ENCODE measurements around the gene RANBP10.

Gene RANBP10

GRCh38 chr16:67806428-67807147 lies at the start of gene RANBP10, which contains the start of gene TSNAXIP1:
RANBP10 (minus strand) TSS chr16:67806560; CDS start chr16:67806536, 24 bp downstream.
TSNAXIP1 (plus strand) TSS chr16:67806889; CDS start chr16:67807150, 261 bp downstream.
- peak; percentile 99 for DNase-seq

- no peak for DNase-seq
Observed at GRCh38 chr16:67855789-67856188, 49.4 kb upstream of the RANBP10 start.

GRCh38 chr16:67853670-67854069 lies 47.3 kb upstream of the RANBP10 start:
- no peak for DNase-seq

- DNase-seq: no peak
Observed at GRCh38 chr16:67848118-67848517, 41.8 kb upstream of the RANBP10 start.

- DNase-seq: peak; percentile 78 to 92 (median 81)
Observed at GRCh38 chr16:67847064-67847861, 40.9 kb upstream of the RANBP10 start, which contains the start of gene CENPT. CENPT (minus strand) TSS chr16:67847693; CDS start chr16:67833859, 13,834 bp downstream.

- DNase-seq: peak; percentile 94 to 97 (median 96)
Observed at GRCh38 chr16:67846320-67847063, 40.1 kb upstream of the RANBP10 start, which contains the start of gene NUTF2. NUTF2 (plus strand) TSS chr16:67846933; CDS start chr16:67865131, 18,198 bp downstream.

- DNase-seq: no peak
Observed at GRCh38 chr16:67846063-67846319, 39.6 kb upstream of the RANBP10 start.

- DNase-seq: peak; percentile 36 to 47 (median 45)
Observed at GRCh38 chr16:67845291-67846062, 39.1 kb upstream of the RANBP10 start.

GRCh38 chr16:67844497-67844896 lies 38.1 kb upstream of the RANBP10 start:
- DNase-seq: no peak

- no peak for DNase-seq
Observed at GRCh38 chr16:67843343-67843765, 37.0 kb upstream of the RANBP10 start.

GRCh38 chr16:67842509-67843342 lies 36.4 kb upstream of the RANBP10 start:
- peak; percentile 59 to 74 (median 67) for DNase-seq

GRCh38 chr16:67841816-67842508 lies 35.6 kb upstream of the RANBP10 start, which contains the start of gene THAP11:
THAP11 (plus strand) TSS chr16:67842320; CDS start chr16:67842555, 235 bp downstream.
- DNase-seq: peak; percentile 97 to 99 (median 97)

- no peak for DNase-seq
Observed at GRCh38 chr16:67841198-67841815, 34.9 kb upstream of the RANBP10 start.

- DNase-seq: no peak
Observed at GRCh38 chr16:67837811-67838210, 31.5 kb upstream of the RANBP10 start.

- DNase-seq: peak; percentile 29 to 43 (median 30)
Observed at GRCh38 chr16:67837190-67837589, 30.8 kb upstream of the RANBP10 start.

- no peak for DNase-seq
Observed at GRCh38 chr16:67834242-67834614, 27.9 kb upstream of the RANBP10 start.

GRCh38 chr16:67833415-67834241 lies 27.3 kb upstream of the RANBP10 start:
- peak; percentile 95 to 97 (median 96) for DNase-seq

GRCh38 chr16:67833030-67833414 lies 26.7 kb upstream of the RANBP10 start:
- DNase-seq: peak; percentile 57 to 63 (median 60)

- no peak for DNase-seq
Observed at GRCh38 chr16:67828651-67829050, 22.3 kb upstream of the RANBP10 start.
